Midbrain (tissue), 1 donor: ENCODE data around the gene TMEM179B.

ENCODE experiments used
- DNase-seq: peaks from one replicate; lab custom pipeline; 2025; lab: John Stamatoyannopoulos, UW

Gene TMEM179B

GRCh38 chr11:62832336-62833234 lies 45.4 kb downstream of the TMEM179B start, which contains the start of gene TEX54:
Gene TEX54, minus strand, starts transcription at chr11:62832841.
- no peak for DNase-seq

- DNase-seq = no peak
Measured at GRCh38 chr11:62835336-62835735, 48.1 kb downstream of the TMEM179B start.

GRCh38 chr11:62839050-62839945 lies 52.1 kb downstream of the TMEM179B start, which contains the start of gene WDR74:
Gene WDR74, minus strand, starts transcription at chr11:62839590. Its CDS starts 20 bp downstream, at chr11:62839570.
- DNase-seq = peak; percentile 97
